Measurements from ENCODE around the gene LRRK1.

The LRRK1 gene

DNA sequence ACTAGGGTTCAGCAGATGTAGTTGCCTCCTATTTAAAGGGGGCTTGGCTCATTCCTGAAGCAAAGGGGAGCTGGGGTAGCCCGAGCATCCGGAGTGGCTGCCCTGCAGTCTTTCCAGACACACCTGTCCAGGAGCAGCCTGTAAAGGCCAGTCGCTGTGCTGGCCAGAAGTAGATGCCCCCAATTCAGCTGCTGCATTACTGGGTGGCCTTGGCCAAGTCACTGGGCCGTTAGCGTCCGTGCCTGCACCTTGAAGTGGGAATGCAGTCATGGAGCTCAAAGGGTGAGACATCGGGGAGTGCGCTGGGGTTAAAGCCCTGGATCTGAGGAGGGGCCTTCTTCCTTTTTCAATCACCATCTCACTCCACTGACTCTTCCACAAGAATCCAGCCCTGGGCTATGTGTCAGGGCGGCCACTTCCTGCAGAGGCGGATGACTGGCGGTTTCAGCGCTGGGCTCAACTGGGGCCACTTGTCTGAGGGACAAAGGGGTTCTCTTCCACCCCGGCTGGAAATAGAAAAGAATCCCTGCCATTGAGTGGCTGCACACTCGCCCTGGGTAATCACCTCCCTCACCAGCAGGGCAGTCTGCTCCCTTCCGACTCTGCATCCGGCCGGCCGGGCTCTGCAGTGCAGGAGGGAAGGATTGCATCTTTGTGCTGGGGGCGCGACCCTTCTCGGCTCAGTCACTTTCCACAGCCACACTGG is 27.7 kb upstream of the LRRK1 start:
- no peak for DNase-seq

DNA sequence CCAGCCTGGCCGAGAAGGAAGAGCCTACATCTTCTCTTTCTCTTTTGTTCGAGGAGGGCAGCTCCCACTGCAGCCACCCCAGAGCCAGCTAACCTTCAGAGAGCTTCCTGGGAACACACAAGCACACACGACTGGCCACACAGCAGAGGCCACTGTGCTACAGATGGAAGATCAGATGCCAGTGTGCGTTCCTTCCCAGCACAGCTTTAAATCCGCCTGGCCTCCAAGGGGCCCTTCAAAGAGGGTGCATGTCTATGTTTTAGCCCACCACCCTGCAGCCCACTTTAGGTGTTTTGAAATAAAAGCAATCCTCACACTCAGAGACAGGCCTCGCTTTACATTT is 27.2 kb upstream of the LRRK1 start:
- DNase-seq: no peak

DNA sequence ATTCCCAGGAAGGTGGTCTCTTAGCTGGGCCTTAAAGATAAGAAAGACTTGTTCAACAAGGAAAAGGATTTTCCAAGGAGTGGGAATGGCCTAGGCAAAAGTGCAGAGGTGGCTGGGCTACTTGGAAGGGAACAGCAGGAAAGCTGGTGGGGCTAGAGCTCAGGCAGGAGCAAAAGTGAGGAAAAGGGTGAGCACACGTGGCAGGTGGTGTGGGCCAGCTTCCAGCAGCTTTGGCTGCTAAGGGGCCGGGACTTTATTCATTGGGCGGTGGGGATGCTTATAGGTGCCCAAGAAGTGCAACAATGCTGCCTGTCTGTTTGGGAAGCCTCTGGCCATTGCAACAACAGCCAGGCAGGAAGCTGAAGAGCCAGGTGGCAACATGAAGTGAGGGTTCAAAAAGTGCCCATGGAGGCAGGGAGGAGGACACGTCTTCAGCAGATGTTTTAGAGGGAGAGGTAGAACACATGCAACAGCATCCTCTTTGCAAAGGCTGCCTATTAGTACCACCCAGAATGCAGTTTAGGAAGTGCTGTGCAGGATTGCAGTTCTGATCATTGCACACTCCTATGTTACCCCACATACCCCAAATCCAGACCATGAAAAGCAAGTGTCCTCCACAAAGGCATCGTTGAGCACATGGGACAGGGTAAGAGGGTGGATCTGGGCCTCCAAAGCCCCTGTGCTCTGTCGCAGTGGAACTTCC is 25.7 kb upstream of the LRRK1 start:
- no peak for DNase-seq

DNA sequence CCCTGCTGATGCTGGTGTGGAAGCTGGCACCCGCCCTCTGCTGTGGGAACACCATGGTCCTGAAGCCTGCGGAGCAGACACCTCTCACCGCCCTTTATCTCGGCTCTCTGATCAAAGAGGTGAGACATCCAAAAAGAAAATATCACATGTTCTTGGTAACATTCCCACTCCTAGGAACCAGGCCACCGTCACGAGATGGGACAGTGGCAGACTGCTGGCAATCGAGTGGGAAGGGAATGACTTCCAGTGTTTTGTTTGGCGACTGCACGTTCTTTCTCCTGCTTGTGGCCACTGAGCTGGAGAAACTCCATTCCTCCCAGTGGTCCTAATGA is 25.2 kb upstream of the LRRK1 start:
- DNase-seq: no peak

DNA sequence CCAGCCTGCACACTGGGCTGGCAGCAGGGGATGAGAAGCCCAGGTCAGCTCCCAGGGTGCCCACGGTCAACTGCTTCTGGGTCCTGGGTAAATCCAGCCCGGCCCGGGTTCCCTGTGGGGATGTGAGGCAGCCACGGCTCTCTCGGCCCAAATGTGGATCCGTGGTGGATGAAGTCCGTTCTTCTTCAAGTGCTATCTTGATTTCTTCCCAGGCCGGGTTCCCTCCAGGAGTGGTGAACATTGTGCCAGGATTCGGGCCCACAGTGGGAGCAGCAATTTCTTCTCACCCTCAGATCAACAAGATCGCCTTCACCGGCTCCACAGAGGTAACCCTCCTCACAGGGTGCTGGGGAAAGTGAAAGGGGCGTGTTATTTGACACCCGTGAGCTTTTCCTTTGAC is 23.4 kb upstream of the LRRK1 start:
- no peak for DNase-seq

DNA sequence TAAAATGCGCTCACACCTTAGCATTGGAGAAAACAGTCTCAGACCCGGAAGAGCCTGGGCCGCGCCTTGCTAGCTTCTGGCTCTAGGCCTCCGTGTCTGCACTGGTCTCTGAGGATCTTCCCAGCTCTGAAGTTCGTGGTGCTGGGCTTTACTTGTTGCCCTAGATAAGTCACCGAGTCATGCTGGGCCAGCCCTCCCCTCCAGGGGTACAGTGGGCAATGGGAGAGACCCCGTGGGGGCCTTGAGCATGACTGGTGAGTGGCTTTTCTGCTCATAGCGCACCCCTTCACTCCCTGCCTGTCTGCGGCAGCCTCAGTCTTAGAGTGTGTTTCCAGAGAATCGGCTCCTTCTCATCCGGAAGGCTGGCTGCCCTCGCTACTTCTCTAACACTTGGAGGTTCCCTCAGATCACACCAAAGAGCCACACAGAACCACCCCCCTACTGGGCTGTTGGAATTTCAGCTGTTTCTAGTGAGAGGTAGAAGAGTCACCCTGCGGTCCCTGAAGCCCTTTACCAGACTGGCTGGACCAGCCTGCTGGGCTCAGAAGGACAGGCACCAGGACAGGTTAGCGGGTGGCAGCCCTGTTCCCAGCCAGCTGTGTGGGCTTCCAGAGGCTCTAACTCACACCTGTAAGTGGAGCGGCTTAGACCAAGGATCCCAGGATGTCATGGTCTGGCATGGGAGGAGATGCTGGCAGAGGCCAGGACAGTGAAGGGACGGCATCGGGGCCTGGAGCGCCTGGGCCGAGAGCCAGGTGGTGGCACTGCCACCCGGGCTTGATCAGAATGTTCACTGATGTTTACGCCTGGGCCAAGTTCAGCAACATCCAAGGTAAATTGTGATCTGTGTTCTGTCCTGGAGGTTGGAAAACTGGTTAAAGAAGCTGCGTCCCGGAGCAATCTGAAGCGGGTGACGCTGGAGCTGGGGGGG is 21.7 kb upstream of the LRRK1 start:
- DNase-seq: no peak

DNA sequence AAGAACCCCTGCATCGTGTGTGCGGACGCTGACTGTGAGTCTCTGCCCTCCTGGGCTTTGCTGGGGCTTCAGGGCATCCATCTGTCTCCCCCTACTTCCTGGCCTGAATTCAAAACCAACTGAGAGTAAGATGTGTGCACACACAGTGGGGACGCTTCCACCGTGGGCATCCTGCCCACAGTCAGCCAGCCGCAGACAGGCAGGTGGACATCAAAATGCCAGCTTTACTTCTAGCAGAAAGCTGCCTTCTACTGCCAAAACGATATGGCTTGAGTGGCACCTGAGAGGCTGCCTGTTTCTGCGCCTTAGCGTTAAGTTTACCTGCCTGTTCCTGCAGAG is 21.0 kb upstream of the LRRK1 start:
- no peak for DNase-seq

DNA sequence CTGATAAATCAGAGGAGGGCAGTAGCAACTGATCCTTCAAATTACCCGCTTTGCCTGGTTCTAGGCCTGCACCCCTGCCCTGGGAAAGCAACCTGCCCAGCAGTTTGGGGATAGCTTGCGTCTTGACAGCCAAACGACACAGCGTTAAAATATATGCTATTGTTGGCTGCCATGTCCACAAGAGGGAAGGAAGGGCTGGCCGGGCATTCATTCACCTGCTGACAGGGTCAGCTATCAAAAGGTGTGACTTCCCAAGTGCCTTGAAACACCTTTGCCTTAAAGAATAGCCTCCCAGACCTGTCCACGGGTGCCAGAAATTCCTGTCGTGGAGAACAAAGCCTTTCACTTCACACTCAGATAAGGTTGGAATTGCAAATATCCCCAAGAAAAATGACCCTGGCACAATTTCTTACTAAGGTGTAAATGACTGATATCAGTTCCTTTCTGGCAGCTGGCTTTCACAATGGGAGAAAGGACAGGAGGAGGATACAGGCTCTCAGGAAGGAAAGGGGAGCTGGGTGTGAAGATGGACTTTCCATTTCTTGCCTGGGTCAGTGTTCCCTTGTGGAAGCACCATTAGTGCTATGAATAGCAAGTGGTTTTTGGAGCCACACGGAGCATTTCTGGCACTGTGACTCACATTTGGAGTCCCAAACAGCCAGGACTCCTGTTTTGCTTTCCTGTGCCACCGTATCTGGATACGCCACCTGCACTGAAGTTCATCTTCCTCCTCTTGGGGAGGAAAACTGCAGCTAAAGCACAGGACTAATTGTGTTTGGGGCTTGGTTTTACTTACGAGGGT is 20.3 kb upstream of the LRRK1 start:
- no peak for DNase-seq

DNA sequence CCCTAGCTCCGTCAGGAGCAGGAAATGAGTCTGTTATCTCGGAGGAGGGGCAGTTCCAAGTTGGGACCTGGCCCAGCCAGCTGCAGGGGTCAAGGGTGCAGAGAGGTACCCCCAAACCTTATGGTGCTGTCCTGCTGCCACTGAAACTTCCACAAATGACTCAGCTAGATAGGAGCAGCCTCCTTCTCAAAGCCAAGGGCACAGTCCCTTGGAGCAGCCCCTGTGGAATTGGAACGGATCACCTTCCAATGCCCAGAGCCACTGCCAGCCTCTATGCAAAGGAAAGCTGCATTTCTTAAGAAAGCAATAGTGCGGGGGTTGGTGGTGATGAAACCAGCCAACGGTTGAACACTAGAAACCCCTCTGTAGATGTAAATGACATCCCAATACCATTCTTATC is 19.6 kb upstream of the LRRK1 start:
- no peak for DNase-seq

DNA sequence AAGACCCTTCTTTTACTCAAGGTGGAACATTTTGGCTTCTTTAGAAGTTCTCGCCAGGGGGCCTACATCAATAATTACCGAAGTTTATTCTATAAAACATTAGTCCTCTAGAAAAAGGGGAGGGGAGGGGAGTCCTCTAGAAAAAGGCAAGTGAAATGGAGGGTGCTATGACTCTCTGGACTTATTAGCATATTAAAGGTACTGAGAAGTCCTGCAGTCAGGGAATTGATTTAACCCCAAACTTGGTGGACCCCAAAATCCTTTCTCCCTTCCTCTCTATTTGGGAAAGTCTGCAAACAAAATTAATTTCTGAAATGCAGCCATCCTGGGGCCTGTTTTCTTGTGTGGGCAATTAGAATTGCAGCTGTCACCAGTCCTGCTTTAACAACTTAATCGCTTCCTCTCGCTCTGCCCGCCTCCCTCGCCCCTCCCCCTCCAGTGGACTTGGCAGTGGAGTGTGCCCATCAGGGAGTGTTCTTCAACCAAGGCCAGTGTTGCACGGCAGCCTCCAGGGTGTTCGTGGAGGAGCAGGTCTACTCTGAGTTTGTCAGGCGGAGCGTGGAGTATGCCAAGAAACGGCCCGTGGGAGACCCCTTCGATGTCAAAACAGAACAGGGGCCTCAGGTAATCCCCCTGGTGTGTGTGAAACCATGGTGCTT is 18.9 kb upstream of the LRRK1 start:
- DNase-seq: no peak

DNA sequence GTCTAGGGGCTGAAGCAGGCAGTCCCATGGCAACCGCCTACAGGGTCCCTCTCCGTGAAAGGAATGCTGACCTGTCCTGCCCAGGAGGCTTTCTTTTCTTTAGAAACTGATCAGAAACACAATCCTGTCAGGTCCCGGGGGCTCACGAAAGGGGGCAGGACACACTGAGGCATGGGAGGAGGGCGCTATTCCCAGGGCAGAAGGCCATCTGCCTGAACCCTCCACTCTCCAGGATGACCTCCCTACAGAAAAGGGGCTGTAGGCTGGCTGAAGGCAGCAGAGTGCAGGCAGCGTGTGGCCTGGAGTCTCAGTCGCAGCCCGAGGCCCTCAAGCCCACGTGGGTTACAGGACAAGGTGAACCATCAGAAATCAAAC is 18.4 kb upstream of the LRRK1 start:
- no peak for DNase-seq

DNA sequence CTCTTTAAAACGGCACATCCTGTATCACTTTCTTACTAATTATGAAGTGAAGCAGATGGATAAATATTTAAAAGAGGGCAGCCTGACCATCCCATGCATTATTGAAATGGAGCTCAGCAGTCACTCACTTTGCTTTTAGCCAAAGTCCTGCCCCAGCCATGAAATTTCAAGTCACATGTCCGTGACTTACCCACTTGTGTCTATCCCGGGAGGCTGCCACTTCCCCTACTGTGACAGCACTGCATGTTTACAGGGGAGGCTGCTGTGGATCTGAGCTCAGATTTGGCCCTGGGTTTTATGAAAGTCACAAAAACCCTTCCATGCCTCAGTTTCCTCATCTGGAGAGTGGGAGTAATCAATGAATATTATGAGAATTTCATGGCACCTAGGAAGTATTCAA is 17.9 kb upstream of the LRRK1 start:
- DNase-seq: no peak

DNA sequence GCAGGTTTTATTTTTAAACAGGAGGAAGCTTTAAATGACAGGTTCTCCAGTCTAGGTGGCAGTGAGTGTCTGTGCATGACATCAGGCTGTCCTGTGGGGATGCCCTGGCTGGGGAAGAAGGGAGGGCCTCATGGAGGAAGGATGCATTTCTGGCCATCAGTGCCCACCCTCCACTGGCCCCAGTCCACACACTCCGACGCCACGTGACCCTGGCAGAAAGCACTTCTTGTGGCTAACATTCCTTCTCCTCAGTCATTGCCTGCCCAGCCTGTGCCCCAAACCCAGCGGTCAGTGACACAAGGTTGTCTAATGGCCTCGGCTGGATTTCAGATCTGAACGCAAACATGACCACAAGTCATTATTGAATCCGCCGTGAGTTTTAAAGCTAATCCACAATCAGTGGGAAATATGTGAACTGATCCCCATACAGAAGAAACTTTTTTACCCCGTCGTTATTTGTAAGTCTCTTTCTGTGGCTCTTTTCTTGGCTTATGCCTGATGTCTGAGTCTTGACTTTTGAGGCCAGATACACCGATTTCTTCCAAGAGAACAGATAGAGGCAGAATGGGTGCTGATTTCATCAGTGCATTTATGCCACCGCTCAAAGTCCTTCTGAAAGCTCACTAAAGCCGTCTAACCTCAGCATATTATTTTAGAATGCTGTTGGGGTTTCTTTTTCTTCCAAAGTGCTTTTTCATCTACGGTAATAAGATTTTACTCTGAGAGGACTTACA is 17.3 kb upstream of the LRRK1 start:
- no peak for DNase-seq

DNA sequence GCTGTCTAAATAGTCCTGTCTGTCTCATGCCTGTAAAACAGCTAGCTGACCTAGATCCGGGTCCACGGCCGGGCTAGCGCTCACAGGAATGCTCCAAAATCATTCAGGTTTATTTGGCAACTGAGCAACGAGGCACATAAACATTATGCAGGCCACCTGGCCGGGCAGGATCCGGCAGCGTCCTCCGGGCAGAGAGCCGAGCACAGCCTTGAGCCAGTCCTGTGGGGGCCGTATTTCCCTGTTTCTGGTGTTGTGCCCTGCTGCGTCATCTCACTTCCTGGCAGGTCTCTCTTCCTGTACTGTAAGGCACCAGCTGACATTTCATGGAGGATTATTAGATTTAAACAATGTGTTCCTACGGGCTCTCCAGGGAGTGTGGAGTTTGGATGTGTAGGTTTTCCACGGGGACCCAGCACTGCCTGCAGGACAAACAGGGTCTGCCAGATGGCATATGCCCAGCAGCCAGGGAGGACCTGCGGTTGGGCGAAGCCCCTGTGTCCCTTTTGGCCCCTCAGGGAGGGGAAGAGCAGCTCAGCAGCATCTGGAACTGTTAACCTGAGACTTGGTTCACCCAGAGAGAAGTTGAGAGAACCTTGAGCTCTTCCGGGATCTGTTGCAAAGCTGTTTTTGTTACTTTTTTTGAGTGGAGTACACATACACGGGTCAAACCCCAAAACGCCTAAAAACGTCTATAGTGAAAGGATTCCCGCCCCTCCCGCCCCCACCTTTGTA is 16.6 kb upstream of the LRRK1 start:
- DNase-seq: no peak

DNA sequence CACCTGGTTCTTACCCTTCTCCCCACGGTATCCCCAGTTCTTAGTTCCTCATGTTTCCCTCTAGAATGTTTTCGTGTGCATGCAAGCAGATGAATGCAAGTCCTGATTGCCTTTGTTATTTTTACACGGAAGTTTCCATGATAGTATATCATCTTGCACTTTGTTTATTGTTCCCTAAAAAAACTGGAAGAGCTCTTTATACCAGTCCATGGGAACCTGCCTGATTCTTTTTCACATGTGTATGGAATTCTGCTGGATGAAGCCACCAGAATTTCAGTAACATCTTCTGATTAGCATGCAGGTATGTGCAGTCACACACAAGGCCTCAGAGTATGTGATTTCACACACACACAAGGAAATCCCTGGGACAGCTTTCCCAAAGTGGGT is 16.0 kb upstream of the LRRK1 start:
- no peak for DNase-seq

DNA sequence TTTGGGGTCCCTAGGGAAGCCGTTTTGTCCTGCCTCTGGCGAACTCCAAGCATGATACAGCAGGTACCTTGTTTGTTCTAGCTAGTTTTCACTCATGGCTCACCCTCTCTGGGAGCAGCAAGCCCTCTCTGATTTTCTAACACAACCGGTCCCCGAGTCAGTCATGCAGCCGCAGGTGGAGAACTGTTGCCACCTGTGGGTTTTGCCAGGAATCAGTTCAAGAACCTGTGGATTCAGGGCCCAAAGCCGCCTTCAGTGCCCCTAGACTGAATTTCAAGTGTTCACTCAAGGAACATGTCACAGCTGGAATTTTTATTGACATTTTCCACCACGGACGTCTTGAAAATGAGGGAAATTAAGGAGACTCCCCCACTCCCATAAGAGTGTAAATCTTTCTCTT is 13.3 kb upstream of the LRRK1 start:
- no peak for DNase-seq

DNA sequence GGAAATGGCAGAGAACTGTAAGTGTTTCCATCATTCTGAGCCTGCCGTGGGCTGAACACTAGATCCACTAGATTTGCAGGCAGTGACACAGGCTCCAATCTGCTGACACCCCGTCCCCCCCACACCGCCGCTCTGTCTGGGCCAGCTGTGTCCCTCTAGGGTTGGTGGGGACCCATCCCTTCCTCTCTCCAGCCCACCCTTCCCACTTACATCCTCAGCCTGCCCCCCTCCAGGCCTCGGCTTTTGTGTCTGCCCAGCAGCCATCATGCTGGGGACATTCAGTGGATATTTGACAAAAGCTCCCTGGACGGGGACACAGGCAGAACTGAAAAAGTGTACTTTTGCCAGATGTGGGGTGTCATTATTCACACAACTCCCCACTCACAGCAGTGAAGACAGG is 10.7 kb upstream of the LRRK1 start:
- no peak for DNase-seq

DNA sequence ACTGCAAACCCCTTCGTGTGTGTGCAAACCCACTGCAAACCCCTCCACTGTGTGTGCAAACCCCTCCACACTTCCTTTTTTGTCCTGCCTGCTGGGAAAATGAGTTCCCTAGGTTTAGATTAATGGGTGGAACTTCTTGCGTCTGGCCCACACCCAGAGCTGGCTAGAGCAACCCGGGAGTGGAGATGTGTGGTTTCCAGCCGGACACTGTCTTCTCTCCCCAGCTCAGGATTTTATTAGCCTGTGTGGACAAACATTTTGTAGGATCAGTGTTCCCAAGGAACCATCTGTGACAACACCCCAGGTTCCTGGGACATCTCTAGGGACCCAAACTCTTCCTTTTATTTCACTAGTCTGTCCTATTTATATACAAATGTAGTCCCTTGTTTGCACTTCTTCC is 9.6 kb upstream of the LRRK1 start:
- DNase-seq: no peak

DNA sequence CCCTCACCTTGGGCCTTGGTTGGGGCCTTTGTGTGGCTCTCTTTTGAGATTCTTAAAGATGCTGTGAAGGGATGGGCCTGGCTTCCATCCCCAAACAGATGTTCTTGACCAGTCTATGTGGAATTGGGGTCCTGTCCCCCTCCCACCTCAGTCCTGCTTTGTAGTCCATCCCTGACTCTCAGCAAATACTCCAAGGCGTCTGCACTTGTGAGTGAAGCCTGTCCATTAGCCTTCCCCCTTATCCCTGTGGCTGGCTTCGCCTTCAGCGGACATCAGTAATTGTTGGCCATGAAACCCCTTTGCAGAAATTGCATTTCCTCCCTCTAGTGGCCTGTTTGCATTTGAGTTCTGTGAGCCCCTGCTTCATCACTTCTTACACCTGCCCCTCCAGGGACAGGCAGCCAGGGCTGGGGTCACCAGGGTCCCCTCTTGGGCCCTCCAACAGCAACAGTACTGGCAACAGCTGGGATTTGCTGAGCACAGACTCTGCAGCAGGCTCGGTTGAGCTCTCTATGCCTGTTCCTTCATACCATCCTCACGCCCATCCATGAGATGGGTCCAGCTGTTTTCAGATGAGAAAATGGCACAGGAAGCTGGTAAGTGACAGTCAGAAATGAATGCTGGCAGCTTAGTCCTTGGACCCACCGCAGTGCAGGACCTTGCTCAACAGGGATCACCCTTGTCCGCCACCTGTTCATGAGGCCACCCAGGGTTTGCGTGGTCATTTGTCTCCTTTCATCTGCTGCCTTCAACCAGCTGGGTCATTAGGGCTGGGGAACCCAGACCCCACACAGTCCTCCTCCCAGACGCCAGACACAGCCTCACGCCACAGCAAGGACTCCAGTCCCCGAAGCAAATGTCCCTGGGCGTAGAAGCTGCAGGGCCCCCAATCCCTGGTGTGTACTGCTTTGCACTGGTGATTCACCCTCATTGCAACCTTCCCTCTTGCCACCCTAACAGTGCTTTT is 8.9 kb upstream of the LRRK1 start:
- DNase-seq: no peak

DNA sequence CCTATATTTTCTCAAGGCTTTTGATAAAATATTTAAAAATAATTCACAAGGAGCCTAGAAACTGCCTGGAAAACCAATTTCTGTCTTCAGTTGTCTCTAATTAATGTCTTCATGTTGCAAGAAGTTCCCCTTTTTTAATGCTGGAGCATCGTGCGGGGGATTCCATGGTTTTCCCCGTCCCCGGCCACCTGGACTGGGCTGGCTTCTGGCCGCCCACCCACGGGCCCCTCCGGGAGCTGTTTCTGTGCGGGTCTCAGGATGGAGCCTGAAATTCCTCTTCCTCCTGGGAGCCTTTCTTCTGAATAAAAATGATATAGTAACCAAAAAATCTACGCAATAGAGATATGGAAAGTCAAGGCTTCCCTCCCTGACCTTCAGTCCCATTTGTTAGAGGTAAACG is 8.1 kb upstream of the LRRK1 start:
- no peak for DNase-seq
